SU-DHL-6 (cell line): ENCODE results near the gene KCNE4.

ENCODE experiments used
- CTCF ChIP-seq: fragments of 200-600 bp; sonication (generic); IDR thresholded peaks from one replicate; pipeline ENCODE4 v1.5.1; 2017; ENCODE audit warnings: antibody characterized with exemption, mild to moderate bottlenecking, low read length, moderate library complexity; ENCODE audit not compliant: insufficient read depth, poor library complexity, severe bottlenecking
- EZH2phosphoT487 ChIP-seq: fragments of 200-600 bp; sonication (generic), shearing (Covaris generic); conservative IDR thresholded peaks from 2 replicates; pipeline ENCODE4 v1.6.1; 2018; ENCODE audit warnings: mild to moderate bottlenecking, antibody characterized with exemption, low read length, moderate library complexity, mixed read lengths

- TF ChIP-seq CTCF (no peak), EZH2phosphoT487 (no peak)
These were observed 2.3 kb downstream of the KCNE4 start for GRCh38 chr2:223054193-223054781.
